ENCODE results near the gene VSIG10L2.
A peak's percentile ranks its signal among the peaks of the same experiment; 100 is the strongest.

VSIG10L2 gene

DNA sequence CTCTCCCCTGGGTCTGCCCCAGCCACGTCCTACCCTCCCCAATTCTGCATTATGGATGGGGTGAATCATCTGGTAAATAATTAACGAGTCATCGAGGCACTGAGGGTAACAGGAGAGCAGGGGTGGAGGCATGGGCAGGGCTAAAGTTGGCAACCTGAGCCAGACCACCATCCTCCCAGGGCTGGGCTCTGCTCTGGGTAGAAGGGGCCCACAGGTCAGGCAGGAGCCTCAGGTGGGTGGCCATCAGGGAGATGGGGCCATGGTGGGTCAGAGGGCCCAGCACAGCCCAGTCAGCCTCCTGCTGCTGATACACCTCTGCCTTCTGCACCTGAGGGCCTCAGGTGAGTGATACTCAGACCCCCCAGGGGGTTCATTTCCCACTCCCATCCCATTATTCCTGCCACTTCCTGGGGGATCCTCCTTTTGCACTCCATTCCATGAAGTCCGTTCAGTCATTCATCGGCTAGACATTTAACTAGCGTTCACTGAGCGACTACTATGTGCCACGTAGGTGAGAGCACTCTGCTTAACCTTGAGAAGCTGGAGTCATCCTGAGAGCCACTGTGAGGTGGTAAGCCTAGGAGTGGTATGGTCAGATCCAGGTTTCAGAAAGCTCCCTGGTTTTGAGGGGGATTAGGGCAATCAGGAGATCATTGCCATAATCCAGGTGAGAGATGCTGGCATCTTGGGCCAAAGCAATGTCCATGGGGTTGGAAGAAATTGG, at the start of gene VSIG10L2:
Gene VSIG10L2, plus strand, starts transcription at position 248 of the 724 bp plus-strand sequence. Its CDS starts 12 bp downstream, at position 260.
- no peak for DNase-seq (ENCODE audit: extremely low read depth, low read depth)
- TF ChIP-seq, protein P1, sequence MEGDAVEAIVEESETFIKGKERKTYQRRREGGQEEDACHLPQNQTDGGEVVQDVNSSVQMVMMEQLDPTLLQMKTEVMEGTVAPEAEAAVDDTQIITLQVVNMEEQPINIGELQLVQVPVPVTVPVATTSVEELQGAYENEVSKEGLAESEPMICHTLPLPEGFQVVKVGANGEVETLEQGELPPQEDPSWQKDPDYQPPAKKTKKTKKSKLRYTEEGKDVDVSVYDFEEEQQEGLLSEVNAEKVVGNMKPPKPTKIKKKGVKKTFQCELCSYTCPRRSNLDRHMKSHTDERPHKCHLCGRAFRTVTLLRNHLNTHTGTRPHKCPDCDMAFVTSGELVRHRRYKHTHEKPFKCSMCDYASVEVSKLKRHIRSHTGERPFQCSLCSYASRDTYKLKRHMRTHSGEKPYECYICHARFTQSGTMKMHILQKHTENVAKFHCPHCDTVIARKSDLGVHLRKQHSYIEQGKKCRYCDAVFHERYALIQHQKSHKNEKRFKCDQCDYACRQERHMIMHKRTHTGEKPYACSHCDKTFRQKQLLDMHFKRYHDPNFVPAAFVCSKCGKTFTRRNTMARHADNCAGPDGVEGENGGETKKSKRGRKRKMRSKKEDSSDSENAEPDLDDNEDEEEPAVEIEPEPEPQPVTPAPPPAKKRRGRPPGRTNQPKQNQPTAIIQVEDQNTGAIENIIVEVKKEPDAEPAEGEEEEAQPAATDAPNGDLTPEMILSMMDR (IDR thresholded peaks at IDR 0.05; ENCODE audit: low read depth, low read length), result no peak

DNA sequence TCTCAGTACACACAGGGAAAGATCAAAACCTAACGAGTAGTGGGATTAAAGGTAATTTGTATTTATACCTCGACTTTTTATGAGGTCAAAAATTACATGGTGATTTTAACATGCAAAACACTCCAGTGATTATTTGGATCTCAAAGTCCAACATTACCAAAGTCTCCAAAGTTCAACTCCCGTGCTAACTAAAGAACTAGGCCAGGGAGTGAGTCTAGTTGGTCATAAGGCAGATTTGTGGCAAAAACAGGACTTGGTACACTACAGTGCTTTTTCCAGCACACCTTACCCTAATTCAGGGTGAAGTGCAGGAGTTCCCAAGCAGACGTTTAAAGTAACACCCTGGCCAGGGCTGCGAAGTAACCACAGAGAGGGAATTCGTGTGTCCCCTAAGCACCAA, 44.0 kb upstream of the VSIG10L2 start:
- no peak for DNase-seq (ENCODE audit: extremely low read depth, low read depth)
- TF ChIP-seq, protein P1 (IDR thresholded peaks at IDR 0.05; ENCODE audit: low read depth, low read length), result no peak

DNA sequence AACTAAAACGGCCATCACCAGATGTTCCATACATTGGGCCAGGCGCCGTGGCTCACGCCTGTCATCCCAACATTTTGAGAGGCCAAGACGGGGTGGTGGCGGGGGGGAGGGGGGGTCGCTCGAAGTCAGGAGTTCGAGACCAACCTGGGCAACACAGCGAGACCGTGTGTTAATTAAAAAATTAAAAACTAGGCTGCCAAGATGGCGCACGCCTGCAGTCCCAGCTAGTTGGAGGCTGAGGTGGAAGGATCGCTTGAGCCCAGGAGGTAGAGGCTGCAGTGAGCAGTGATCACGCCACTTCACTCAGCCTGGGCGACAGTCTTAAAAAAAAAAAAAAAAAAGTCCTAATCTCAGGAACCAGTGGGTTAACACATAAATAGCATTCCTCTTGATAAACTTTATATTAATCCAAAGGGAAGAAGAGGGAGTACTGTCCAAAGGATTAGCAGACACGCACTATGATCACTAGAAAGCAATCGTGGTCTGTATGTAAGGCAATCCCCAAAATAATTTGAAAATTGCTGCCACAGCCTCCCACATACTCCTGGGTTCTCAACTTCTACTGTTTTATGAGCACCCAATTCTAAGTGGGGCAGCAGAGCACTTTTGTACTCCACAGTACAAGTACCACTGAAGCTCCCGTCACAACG, 43.4 kb upstream of the VSIG10L2 start:
- DNase-seq (ENCODE audit: extremely low read depth, low read depth), result no peak

DNA sequence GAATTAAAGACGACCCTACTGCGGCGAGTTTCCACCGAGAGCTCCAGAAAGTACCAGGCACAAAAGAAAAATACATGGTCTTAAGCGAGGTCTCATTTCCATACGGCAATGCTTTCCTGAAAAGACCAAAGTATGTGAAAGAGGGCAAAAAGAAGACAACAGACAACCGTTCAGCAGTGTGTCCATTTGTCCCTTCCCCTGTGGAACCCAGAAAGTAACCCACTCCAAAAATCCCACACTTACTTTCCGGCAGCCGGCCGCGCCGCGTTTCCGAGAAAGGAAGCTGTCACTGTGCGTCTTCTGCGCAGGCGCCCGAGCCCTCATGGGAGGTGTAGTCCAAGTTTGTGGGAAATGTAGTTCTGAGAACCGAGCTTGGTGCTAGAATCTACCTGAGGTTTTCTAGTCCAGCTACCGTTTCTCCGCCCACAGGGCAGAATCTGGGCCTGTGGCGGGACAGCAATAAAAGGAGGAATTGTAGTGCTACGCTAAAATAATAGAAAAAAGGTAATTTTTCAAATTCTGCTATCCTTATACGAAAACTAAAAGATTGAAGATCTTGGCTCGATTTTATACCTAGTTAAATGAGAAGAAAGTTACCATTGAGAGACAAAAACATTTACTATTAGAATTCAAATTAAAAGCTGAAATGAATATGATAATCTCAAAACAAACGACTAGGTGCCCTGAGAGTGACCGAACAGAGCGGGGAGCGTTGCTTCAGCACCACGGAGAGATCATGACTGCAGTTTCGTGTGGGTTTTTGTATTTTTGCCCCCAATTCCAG, 42.7 kb upstream of the VSIG10L2 start, which contains the start of gene PUS3:
Gene PUS3, minus strand, starts transcription at position 280 of the 784 bp plus-strand sequence. CDS start 6,922 bp downstream, outside the sequence.
- TF ChIP-seq, protein P1 (IDR thresholded peaks at IDR 0.05; ENCODE audit: low read depth, low read length), result no peak

More for the DNA sequence above, 43.4 kb upstream of the VSIG10L2 start:
- TF ChIP-seq, protein P1 (IDR thresholded peaks at IDR 0.05; ENCODE audit: low read depth, low read length), result no peak

DNA sequence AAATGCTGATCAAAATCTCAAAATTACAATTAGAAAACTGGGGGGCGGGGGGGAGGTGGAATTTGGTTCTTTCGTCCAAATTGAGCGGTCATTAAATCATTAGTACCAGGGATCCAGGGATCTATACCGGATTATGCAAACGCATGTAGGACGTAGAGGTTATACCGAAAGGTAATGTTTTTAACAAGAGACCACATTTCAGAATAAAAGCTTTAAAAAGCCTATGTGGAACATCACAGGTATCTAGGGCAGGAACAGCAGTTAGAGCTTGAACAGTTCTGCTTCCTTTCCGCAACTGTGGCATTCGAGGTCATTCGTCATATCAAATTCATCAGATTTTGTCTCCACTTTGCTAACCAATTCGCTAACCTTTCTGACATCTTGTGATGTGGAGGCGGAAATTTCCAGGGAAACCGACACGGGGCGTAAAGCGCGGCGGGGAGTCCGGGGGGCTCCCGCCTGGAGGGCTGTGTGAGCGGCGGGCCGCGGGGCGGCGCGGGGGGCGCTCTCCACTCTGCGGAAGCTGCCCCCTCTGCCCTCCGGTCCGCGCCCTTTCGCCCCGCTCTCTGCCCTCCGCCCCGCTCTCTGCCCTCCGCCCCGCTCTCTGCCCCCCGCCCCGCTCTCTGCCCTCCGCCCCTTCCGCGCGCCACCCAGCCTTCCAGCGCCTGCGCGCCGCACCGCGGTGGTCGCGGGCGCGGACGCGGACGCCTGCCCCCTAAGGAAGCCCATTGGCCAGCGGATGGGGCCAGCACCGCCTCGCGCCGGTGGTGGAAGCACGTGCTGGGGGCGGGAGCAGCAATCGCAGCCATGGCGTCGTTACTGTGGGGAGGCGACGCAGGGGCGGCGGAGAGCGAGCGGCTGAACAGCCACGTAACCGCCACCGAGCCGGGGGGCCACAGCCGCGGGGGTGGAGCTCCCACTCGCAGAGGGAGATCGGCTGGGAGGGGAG, 41.9 kb upstream of the VSIG10L2 start, which contains the start of gene DDX25:
Gene DDX25, plus strand, starts transcription at position 798 of the 949 bp plus-strand sequence. Its CDS starts 10 bp downstream, at position 808.
- no peak for DNase-seq (ENCODE audit: extremely low read depth, low read depth)
- TF ChIP-seq, protein P1 (IDR thresholded peaks at IDR 0.05; ENCODE audit: low read depth, low read length), result no peak

More for the DNA sequence above, 42.7 kb upstream of the VSIG10L2 start, which contains the start of gene PUS3:
- peak; percentile 29 for DNase-seq (ENCODE audit: extremely low read depth, low read depth)

DNA sequence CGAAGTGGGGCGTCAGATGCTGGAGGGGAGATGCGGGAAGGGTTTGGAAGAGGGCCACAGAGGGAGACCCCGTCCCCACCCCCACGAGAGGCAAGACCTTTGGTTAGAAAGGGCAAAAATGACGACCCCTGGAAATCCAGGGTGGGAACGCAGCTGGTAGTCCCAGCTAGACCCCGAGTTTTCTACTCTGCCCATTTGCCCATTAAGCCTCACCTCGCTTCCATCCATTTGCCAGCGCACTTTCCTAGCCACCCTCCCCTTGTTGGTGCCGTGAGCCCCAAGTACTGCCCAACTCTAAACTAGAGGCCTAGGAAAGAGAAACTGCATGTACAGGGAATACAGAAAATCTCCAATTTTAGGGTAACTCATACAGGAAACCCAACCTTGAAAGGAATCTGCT, 41.2 kb upstream of the VSIG10L2 start:
- TF ChIP-seq, protein P1 (IDR thresholded peaks at IDR 0.05; ENCODE audit: low read depth, low read length), result no peak
- DNase-seq (ENCODE audit: extremely low read depth, low read depth), result no peak

Data from AG09319 (cell line).